ENCODE results near the gene GLRA1.

GRCh38 chr5:151847871-151848270 is 76.8 kb downstream of the GLRA1 start:
- no peak for TF ChIP-seq CTCF (IDR thresholded peaks at IDR 0.05)
- no peak for TF ChIP-seq POLR2A (IDR thresholded peaks at IDR 0.05)
- TF ChIP-seq POLR2AphosphoS5 (IDR thresholded peaks at IDR 0.05; ENCODE audit: insufficient read depth in 1 of 2, low read depth in 1 of 2) = no peak

Data from vagina (tissue), 2 donors.